GM03348 (cell line): ENCODE results near the gene CHST9.
A peak's percentile ranks its signal among the peaks of the same experiment; 100 is the strongest.

ENCODE experiments used
- DNase-seq: peaks from one replicate; pipeline ENCODE4 v3.0.0; 2012; ENCODE audit warnings: low spot score

The CHST9 gene

GRCh38 chr18:26863921-26864497 is 321.1 kb downstream of the CHST9 start:
- DNase-seq = no peak

GRCh38 chr18:26863122-26863879 is 321.8 kb downstream of the CHST9 start:
- peak; percentile 26 for DNase-seq

- DNase-seq = no peak
These were observed 323.0 kb downstream of the CHST9 start for GRCh38 chr18:26862084-26862483.
